NOMO-1 (cell line): ENCODE data around the gene KPNA5.
"Not testable (repeated sequence)": the region's sequence is repeated elsewhere in the genome, so short reads cannot be mapped to it uniquely, and the experiment has no call there.

Experiments used
- DNase-seq, 2 experiments: peaks; one replicate each; lab custom pipeline; 2025; ENCODE audit not compliant: unreplicated experiment in 2 of 2; lab: John Stamatoyannopoulos, UW

KPNA5 gene

DNA sequence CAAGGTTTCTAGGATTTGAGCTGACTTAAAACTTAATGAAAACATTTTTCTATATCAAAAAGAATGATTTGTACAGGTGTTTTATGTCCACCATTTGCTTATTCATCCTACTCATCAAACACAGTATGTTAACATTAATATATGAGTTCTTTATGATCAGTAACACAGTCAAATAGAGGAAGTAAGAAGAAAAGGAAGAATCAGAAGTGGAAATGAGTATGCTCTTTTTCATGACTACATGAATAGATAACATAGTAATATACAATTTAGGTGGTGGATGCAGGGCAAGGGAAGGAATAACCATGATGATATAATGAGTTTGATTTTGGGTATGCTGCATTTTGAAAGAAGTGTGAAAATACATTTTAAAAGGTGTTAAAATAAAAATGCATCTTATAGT lies 16.5 kb downstream of the KPNA5 start:
- peak in 1 of 2 experiments; percentile 53 for DNase-seq

DNA sequence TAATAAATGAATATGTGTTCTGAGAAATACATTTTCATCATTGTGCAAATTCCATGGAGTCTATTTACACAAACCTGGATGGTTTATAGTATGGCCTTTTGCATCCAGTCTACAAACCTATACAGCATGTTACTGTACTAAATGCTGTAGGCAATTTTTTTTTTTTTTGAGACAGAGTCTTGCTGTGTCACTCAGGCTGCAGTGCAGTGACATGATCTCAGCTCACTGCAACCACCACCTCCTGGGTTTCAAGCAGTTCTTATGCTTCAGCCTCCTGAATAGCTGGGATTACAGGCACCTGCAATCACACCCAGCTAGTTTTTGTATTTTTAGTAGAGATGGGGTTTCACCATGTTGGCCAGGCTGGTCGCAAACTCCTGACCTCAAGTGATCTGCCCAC lies 22.9 kb downstream of the KPNA5 start:
- not testable (repeated sequence) for DNase-seq

DNA sequence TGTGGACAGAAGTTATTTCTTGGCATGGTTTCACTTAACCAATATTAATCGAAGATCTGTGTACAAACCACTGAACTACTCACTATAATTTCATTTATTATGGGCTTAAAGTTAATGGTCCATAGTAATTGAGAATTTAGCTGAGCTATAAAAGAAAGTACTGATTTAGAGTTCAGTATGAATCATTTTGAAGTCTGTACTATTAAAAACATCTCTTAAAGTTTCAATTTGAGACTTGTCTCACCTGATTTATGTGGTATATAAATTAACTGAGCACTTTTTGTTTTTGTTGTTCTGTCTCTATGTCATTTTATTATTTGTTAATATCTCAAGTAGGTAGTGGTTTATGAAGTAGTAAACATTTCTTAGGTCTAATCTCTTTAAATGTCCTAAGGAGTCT lies 24.9 kb downstream of the KPNA5 start:
- DNase-seq = no peak

DNA sequence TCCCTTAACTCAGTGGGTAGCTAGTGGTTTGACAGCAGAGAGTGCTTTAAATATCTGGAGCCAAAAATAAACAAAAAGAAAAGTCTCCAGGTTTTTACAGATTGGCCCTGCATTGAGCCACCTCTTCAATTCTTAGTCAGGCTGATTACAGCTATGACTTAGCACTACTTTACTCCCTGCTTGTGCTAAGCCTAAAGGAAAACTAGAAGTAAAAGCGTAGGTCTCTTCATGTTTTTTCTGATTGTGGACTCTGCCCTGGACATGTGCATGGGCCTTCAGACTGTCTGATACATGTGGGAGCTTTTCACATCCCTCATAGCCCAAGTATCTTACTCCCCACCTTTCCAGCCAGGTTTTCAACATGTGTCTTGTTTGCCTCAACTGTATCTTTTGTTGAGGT lies 33.3 kb downstream of the KPNA5 start:
- DNase-seq = no peak

DNA sequence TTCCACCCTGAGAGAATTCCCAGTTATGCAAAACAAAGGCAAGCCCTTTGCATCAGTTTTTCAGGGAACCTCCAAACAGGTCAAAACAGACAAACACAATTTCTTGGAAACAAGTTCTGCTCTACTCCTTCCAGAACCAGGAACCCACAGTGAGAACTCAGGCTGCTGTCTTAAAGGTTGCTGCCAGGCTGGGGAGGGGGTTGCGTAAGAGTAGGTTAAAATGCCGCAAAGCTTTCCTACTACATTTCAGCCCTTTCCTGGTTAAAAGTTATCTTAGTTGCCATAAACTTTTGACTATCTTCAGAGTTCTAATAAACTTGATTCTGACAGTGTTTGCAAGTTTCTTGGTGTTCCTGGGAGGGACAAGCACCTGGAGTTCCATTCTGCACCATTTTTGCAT lies 33.8 kb downstream of the KPNA5 start:
- DNase-seq = peak in 1 of 2 experiments; percentile 6

GRCh38 chr6:116726947-116727346 lies 45.9 kb downstream of the KPNA5 start:
- DNase-seq = no peak

DNA sequence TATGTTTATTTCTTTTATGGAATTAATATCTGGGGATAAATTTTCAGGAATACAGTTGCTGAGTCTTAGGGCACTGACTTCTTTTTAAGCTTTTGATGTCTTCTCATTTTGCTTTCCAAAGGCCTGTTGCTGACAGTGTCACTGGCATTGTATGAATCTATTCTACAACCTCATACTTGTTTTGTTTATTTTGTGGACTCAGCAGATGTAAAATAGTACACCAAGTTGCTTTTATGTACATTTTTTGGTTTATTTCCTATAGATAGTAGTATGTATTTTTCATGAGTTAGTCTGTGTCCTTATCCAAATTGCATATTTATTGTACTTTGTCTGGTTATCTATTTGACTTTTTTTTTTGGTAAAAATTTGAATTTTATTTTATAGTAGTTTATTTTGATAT lies 49.5 kb downstream of the KPNA5 start:
- DNase-seq = no peak

DNA sequence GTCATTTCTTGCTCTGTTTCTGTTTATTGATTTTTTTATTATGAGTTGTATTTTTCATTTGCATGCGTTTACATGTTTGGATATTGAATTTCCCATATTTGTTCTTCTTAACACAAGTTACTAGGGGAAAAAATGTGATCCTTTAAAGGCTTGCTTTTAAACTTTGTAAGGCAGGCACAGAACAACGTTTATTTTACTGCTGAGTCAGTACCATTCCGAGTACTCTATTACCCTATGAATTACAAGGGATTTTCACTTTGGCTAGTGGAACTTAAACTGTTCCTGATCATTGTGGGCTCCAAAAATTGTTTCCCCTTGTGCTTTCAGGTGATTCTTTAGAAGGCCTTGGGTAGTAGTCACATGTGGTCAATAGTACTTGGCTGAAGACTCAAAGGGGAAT lies 56.0 kb downstream of the KPNA5 start:
- DNase-seq = no peak

DNA sequence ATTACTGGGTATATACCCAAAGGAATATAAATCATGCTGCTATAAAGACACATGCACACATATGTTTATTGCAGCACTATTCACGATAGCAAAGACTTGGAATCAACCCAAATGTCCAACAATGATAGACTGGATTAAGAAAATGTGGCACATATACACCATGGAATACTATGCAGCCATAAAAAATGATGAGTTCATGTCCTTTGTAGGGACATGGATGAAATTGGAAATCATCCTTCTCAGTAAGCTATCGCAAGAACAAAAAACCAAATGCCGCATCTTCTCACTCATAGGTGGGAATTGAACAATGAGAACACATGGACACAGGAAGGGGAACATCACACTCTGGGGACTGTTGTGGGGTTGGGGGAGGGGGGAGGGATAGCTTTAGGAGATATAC lies 59.5 kb downstream of the KPNA5 start:
- not testable (repeated sequence) for DNase-seq

DNA sequence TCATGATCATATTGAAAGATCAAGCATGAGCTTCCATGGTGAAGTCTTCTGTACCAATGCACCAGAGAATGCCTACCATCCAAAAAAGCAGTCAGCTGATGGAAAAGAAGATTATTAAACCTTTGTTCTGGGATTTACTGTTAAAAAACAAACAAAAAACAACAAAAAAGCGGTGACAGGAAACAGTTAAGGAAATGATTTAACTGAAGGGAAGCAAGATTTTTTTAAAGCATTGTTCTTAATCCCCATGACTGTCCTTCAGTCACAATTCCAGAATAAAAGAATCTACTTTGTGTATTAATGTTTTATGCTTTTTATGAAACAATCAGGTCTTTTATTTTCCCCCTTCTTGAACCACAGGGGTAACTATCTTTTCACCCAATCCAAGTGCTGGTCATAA lies 60.6 kb downstream of the KPNA5 start:
- DNase-seq = no peak

DNA sequence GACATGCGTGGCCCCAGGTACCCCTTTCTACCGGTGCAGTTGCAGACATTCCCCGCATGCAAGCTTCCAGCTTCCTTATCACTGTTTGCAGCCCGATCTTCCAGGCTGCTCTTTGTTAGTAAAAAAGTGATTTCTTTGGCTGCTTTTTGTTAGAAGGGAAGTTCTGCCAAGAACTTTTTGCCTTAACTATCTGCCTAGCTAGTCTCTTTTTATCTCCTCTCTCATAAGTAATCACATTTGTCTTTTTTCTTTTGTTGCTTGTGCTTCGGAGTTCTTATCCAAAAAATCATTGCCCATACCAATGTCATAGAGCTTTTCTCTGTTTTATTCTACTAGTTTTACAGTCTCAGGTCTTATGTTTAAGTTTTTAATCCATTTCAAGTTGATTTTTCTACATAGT lies 64.2 kb downstream of the KPNA5 start:
- no peak for DNase-seq

DNA sequence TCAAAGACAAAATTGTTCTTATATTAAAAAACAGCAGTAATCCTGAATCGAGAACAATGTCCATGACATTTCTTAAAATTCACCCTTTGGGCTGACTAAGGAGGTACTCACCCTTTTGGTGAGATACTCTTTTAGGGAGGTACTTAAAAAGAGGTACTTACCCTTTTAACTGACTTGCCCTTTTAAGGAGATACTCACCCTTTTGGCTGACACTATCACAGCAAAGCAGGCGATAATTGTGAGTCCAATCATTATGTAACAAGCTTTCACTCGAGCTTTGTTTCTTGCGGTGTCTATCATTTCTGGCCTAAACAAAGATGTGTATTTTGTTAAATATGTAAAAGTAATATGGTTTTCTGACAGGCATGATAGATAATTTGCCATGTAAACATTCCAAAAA lies 80.8 kb downstream of the KPNA5 start:
- no peak for DNase-seq

DNA sequence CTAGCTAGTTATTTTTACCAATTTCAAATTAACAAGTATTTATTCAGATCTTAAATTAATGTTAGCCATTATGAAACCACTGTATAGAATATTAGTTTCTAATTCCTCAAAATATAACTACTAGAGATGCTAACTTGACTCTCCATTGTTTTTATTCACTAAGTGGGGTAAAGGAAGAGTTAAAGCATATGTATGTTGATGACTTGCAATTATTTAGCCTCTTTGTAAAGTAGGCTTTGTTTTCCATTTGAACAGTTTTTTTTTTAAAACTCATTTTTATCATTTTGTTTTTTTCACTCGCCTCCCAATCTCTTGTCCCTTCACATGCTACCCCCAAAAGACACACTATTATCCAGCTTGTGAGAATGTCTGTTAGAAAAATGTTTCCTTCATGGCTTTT lies 81.2 kb downstream of the KPNA5 start:
- no peak for DNase-seq

DNA sequence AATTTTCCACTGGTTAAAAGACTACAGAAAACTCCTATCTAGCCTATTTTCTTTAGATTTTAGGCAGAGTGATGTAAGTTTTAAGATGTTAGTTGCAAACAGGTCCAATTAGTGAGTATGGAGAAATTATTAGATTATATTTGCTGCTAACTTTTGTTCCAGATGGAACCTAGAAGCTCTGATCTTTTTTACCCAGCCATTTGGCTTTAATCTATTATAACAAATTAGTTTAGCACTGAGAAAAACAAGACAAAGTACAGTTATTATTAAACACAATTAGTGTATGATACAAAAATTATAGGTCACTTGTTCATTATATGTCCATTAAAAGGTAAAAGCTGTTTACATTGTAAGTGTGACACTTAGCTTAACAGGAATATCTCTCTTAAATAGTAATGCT lies 82.0 kb downstream of the KPNA5 start:
- no peak for DNase-seq

- no peak for DNase-seq
Observed at GRCh38 chr6:116763906-116764628, 83.1 kb downstream of the KPNA5 start.

- no peak for DNase-seq
Observed at GRCh38 chr6:116764629-116764960, 83.6 kb downstream of the KPNA5 start.

GRCh38 chr6:116764961-116765841 lies 84.2 kb downstream of the KPNA5 start, which contains the start of gene FAM162B:
FAM162B (minus strand) TSS chr6:116765719; CDS start chr6:116765576, 143 bp downstream.
- no peak for DNase-seq

GRCh38 chr6:116766506-116767176 lies 85.6 kb downstream of the KPNA5 start:
- DNase-seq = no peak

GRCh38 chr6:116767715-116768114 lies 86.7 kb downstream of the KPNA5 start:
- DNase-seq = no peak

- DNase-seq = no peak
Observed at GRCh38 chr6:116772450-116772849, 91.4 kb downstream of the KPNA5 start.

DNA sequence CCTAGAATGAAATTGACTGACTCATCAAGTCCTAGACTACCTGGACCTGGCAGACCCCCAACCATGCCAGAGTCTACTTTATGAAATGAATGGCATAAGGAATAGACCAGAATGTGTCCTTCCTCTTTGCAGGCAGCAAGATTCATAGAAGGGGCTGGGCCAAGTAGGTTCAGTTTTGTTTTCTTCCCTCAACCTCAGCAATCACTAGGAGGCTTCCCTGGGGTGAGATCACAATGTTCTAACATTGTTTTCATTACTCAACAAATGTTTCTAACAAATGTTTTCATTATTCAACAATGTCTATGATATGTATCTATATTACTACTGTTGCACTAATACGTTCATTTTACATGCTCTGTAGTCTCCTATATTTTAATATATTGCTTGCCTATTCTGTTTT lies 92.9 kb downstream of the KPNA5 start:
- DNase-seq = no peak
